ENCODE measurements around the gene C15orf62. TPM values are rescaled to one million over a fixed set of nuclear protein-coding genes. Genes with fewer than 3 reads are reported as not detected.

Gene C15orf62
- total RNA-seq, 1 donor from 2014 or later = 0.63 TPM

DNA sequence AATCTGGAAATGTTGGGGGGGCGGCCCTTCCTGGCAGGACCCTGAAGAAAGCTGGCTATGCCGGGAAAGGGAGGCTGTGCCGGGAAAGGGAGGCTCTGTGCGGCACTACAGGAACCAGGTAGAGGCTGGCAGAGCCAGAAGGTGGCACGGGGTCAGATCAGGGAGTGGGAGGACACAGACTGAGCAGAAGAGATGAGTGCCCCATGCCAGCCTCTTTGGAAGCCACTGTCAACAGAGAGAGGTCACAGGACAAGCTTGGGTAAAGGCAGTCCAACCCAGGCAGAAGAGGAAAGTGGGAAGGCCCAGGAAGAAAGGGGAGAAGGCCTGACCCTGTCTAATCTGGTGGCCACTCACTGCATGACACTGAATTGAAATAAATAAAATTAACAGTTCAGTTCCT is 1.5 kb downstream of the C15orf62 start:
- DNase-seq (ENCODE audit: low read depth) = no peak
- no peak overlapping the region for H3K4me3 ChIP-seq (ENCODE audit: low read depth, low read length)
- TF ChIP-seq, protein P1, sequence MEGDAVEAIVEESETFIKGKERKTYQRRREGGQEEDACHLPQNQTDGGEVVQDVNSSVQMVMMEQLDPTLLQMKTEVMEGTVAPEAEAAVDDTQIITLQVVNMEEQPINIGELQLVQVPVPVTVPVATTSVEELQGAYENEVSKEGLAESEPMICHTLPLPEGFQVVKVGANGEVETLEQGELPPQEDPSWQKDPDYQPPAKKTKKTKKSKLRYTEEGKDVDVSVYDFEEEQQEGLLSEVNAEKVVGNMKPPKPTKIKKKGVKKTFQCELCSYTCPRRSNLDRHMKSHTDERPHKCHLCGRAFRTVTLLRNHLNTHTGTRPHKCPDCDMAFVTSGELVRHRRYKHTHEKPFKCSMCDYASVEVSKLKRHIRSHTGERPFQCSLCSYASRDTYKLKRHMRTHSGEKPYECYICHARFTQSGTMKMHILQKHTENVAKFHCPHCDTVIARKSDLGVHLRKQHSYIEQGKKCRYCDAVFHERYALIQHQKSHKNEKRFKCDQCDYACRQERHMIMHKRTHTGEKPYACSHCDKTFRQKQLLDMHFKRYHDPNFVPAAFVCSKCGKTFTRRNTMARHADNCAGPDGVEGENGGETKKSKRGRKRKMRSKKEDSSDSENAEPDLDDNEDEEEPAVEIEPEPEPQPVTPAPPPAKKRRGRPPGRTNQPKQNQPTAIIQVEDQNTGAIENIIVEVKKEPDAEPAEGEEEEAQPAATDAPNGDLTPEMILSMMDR (conservative IDR thresholded peaks at IDR 0.05; ENCODE audit: low read depth, low read length) = no peak

DNA sequence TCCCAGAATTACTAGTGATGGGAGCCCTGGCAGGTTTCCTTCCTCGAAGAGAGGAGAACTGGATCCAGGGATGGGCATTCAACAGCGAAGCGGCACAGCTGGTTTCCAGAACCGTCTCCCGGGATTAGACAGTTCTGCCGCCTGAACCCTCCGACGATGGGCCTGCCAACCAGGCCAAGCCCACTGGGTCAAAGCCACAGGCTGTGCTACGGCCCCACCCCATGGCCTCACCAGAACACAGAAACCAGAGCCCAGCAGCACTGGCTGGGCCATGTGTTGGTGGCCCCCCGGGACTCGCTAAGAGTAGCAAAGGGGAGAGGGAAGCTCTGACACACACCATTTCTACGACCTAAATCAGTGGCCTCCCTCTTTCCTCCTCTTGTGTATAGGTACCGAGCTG is 2.2 kb downstream of the C15orf62 start:
- TF ChIP-seq, protein P1 (conservative IDR thresholded peaks at IDR 0.05; ENCODE audit: low read depth, low read length) = no peak
- DNase-seq (ENCODE audit: low read depth) = no peak
- no peak overlapping the region for H3K4me3 ChIP-seq (ENCODE audit: low read depth, low read length)

DNA sequence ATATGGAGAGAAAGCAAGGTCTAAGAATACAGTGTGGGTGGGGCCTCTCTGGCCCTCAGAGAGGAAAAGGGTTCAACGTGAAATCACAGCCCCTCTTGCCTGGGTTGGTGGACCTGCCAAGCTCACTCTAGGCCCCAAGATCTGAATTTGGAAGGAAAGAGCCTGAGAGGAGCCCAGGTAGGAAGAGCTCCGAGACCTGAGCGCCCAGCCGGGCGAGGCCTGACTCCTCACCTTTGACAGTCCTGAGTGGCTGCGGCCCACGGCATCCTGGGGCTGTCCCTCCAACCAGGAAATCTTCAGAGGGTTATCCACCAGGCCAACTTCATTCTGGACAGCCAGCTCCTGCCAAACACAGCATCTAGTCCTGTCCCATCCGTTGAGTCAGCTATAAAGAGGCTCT is 3.7 kb downstream of the C15orf62 start:
- TF ChIP-seq, protein P1 (conservative IDR thresholded peaks at IDR 0.05; ENCODE audit: low read depth, low read length) = no peak
- no peak for DNase-seq (ENCODE audit: low read depth)
- H3K4me3 ChIP-seq (ENCODE audit: low read depth, low read length) = no peak overlapping the region

DNA sequence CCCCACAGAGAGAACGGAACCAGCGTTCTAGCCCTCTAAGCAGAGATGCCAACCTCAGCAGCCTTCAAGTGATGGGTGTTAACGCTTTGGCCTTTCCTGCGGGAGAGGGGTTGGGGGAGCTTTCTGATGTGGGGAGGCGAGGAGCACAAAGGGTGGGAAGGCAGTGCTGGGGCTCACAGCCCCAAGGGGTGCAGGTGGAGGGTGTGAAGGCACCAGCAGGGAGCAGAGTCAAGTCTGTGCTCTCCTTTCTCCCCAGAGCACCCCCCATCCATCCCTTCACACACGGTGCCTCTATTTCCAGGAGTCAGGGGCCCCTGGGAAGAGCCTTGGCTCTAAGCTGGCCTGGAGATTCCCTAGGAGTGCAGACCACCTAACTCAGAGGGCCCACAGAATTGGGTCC is 4.1 kb downstream of the C15orf62 start:
- TF ChIP-seq, protein P1 (conservative IDR thresholded peaks at IDR 0.05; ENCODE audit: low read depth, low read length) = no peak
- DNase-seq (ENCODE audit: low read depth) = no peak
- H3K4me3 ChIP-seq (ENCODE audit: low read depth, low read length) = no peak overlapping the region

DNA sequence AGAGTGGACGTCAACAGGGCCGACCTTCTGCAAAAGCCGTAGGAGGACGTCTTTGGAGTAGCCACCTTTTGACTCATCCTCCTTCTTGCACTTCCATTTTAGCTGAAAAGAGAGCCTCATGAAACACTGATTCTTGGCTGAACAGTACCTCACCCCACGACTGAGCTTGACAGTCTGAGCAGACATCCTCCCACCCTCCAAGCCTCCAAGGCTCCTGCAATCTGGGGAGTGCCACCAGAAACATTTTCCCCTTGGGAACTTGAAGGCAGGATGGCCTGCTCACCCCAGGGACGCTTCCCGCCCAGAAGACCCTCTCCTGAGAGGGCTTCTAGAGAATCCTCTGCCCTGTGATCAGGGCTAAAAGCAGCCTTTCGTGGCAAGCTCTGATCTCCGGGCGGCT is 5.2 kb downstream of the C15orf62 start:
- H3K4me3 ChIP-seq (ENCODE audit: low read depth, low read length) = no peak overlapping the region
- TF ChIP-seq, protein P1 (conservative IDR thresholded peaks at IDR 0.05; ENCODE audit: low read depth, low read length) = no peak
- no peak for DNase-seq (ENCODE audit: low read depth)

DNA sequence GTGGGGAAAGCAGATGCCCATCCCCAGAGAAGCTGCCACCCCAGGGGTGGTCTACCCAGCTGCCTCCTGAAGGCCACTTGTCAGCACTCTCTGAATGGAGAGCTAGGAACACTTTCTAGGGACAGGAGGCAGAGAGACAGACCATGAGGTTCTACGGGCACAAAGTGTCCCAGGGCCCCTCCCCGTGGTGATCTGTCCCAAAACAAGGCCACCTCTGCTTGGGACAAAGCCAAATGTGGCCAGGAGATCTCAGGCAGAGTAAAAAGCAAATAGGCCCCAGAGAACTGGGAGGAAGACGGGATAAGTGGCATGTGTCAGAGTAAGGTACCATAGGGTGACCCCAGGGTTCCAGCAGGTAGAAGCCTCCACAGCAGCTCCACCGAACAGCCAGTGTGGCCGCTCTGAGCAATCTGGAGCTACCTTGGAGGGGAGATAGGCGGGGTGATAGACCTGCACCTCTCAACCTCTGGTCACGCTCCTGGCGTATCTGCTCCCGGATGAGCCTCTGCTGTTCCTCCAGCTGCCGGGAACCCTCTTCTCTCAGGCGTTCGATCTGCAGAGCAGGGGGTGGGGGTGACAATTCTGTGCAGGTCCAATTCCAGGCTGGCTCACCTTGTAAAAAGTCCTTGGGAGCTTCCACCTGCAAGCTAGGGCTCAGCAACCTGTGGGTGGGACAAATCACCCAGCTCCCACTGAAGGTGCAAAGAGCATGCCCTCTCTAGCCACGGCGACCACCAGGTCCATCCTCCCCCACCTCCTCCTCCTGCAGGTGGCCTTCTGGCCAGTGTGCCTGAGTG is 6.2 kb downstream of the C15orf62 start:
- no peak overlapping the region for H3K4me3 ChIP-seq (ENCODE audit: low read depth, low read length)
- DNase-seq (ENCODE audit: low read depth) = no peak
- TF ChIP-seq, protein P1 (conservative IDR thresholded peaks at IDR 0.05; ENCODE audit: low read depth, low read length) = no peak
